ENCODE results near the gene HOXD10. TPM values are rescaled to one million over a fixed set of nuclear protein-coding genes. Genes with fewer than 3 reads are reported as not detected.

Gene HOXD10
- polyA plus RNA-seq, 12 donors: 0.33 to 21.6 (median 3.4) TPM; not detected in 3

- no peak for DNase-seq
These were observed 21.2 kb upstream of the HOXD10 start for GRCh38 chr2:176095421-176095820.

GRCh38 chr2:176096243-176096985, 20.2 kb upstream of the HOXD10 start:
- no peak for DNase-seq

- no peak for DNase-seq
These were observed 19.4 kb upstream of the HOXD10 start for GRCh38 chr2:176096986-176097819.

GRCh38 chr2:176097820-176098365, 18.7 kb upstream of the HOXD10 start:
- no peak for DNase-seq

- DNase-seq: no peak
These were observed 18.0 kb upstream of the HOXD10 start for GRCh38 chr2:176098366-176099158.

GRCh38 chr2:176099159-176099727, 17.3 kb upstream of the HOXD10 start:
- DNase-seq: no peak

- DNase-seq: no peak
These were observed 16.6 kb upstream of the HOXD10 start, which contains the start of gene HOXD12 for GRCh38 chr2:176099728-176100546. Gene HOXD12, plus strand, starts transcription at chr2:176099795. Its CDS starts 7 bp downstream, at chr2:176099802.

GRCh38 chr2:176100547-176101140, 15.9 kb upstream of the HOXD10 start:
- no peak for DNase-seq

GRCh38 chr2:176101216-176101830, 15.3 kb upstream of the HOXD10 start:
- no peak for DNase-seq

- no peak for DNase-seq
These were observed 14.7 kb upstream of the HOXD10 start for GRCh38 chr2:176101842-176102241.

GRCh38 chr2:176102309-176102866, 14.2 kb upstream of the HOXD10 start:
- DNase-seq: no peak

GRCh38 chr2:176103194-176103593, 13.4 kb upstream of the HOXD10 start:
- DNase-seq: no peak

GRCh38 chr2:176103742-176104315, 12.7 kb upstream of the HOXD10 start:
- no peak for DNase-seq

- no peak for DNase-seq
These were observed 12.1 kb upstream of the HOXD10 start for GRCh38 chr2:176104316-176105077.

GRCh38 chr2:176105078-176105729, 11.4 kb upstream of the HOXD10 start:
- DNase-seq: no peak

- no peak for DNase-seq
These were observed 10.6 kb upstream of the HOXD10 start for GRCh38 chr2:176105730-176106580.

All from muscle of arm (tissue), 12 donors.